ENCODE results near the gene HEPACAM.

GRCh38 chr11:124877910-124878758 lies 57.7 kb downstream of the HEPACAM start:
- TF ChIP-seq CTCF (IDR thresholded peaks at IDR 0.05) (no peak), POLR2A (IDR thresholded peaks at IDR 0.05) (no peak)
